ENCODE measurements around the gene BIRC2. TPM values are rescaled to one million over a fixed set of nuclear protein-coding genes. Genes with fewer than 3 reads are reported as not detected.
"Not testable (repeated sequence)": the region's sequence is repeated elsewhere in the genome, so short reads cannot be mapped to it uniquely, and the experiment has no call there.

The BIRC2 gene
- total RNA-seq, 1 donor from 2014 or later: 125 TPM

GRCh38 chr11:102322560-102322959, 24.5 kb upstream of the BIRC2 start:
- no peak for DNase-seq (ENCODE audit: low read depth)

- DNase-seq (ENCODE audit: low read depth): peak; percentile 54
Observed at GRCh38 chr11:102323542-102324251, 23.3 kb upstream of the BIRC2 start.

GRCh38 chr11:102325088-102325487, 21.9 kb upstream of the BIRC2 start:
- DNase-seq (ENCODE audit: low read depth): no peak

GRCh38 chr11:102328748-102329147, 18.3 kb upstream of the BIRC2 start:
- no peak for DNase-seq (ENCODE audit: low read depth)

GRCh38 chr11:102330231-102330630, 16.8 kb upstream of the BIRC2 start:
- no peak for DNase-seq (ENCODE audit: low read depth)

GRCh38 chr11:102331341-102331740, 15.7 kb upstream of the BIRC2 start:
- no peak for DNase-seq (ENCODE audit: low read depth)

- DNase-seq (ENCODE audit: low read depth): peak; percentile 66
Observed at GRCh38 chr11:102332611-102332994, 14.4 kb upstream of the BIRC2 start.

- no peak for DNase-seq (ENCODE audit: low read depth)
Observed at GRCh38 chr11:102338479-102339010, 8.5 kb upstream of the BIRC2 start.

- DNase-seq (ENCODE audit: low read depth): not testable (repeated sequence)
Observed at GRCh38 chr11:102341311-102341710, 5.7 kb upstream of the BIRC2 start.

- DNase-seq (ENCODE audit: low read depth): peak; percentile 86
Observed at GRCh38 chr11:102341844-102342318, 5.1 kb upstream of the BIRC2 start.

GRCh38 chr11:102343809-102344208, 3.2 kb upstream of the BIRC2 start:
- no peak for DNase-seq (ENCODE audit: low read depth)

GRCh38 chr11:102345904-102346303, 1.1 kb upstream of the BIRC2 start:
- peak; percentile 90 for DNase-seq (ENCODE audit: low read depth)

GRCh38 chr11:102346456-102346747, 612 bp upstream of the BIRC2 start:
- peak; percentile 50 for DNase-seq (ENCODE audit: low read depth)

GRCh38 chr11:102347462-102348370, 702 bp downstream of the BIRC2 start:
- DNase-seq (ENCODE audit: low read depth): peak; percentile 34

GRCh38 chr11:102357116-102357515, 10.1 kb downstream of the BIRC2 start:
- no peak for DNase-seq (ENCODE audit: low read depth)

GRCh38 chr11:102359372-102359771, 12.4 kb downstream of the BIRC2 start:
- DNase-seq (ENCODE audit: low read depth): no peak

- DNase-seq (ENCODE audit: low read depth): no peak
Observed at GRCh38 chr11:102360681-102361080, 13.7 kb downstream of the BIRC2 start.

- DNase-seq (ENCODE audit: low read depth): no peak
Observed at GRCh38 chr11:102361086-102362031, 14.3 kb downstream of the BIRC2 start.

GRCh38 chr11:102364991-102365390, 18.0 kb downstream of the BIRC2 start:
- DNase-seq (ENCODE audit: low read depth): no peak

GRCh38 chr11:102367364-102367763, 20.4 kb downstream of the BIRC2 start:
- DNase-seq (ENCODE audit: low read depth): peak; percentile 22

GRCh38 chr11:102368472-102368871, 21.5 kb downstream of the BIRC2 start:
- no peak for DNase-seq (ENCODE audit: low read depth)

Data from renal cortical epithelial cell (primary cell).